Measurements from ENCODE around the gene CMSS1. TPM values are rescaled to one million over a fixed set of nuclear protein-coding genes. Genes with fewer than 3 reads are reported as not detected.

CMSS1 gene
- total RNA-seq, 6 experiments from 2014 or later: 10.1 to 14.6 (median 11.6) TPM

DNA sequence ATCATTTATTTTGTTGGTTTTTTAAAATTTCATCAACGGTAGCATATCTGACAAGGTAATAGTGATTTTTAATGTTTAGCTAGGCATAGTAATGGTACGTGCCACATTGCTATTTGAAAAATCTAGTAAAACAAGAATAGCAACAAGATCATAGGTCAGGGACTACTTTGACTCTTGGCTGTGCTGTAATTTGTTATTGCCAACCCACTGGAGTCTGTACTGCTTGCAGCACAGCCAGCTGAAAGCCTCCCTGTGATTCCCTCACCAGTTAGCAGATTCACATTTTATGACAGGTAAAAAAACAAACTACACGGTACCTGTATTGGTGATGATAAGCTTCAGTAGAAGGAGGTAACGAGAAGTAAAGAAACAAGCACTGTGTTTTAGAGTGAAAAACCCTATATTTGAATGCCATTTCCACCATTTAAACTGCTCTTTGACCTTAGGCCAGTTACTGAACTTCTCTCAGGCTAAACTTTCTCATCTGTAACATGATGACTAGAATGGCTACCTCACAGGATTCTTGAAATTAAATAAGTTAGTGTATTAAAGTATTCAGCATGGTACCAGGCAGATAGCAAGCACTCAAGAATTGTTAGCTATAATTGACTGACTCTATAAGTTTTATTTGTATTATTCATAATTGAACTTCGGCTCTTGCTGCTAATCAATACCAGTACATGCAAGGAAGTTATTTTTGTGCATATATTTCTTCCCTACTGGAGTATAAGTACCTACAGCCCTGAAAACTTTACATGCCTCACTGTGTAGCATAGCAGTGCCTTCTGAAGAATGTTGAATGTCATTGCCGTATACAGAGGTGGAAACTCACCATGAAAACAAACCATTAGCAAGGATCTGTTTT lies 280.5 kb downstream of the CMSS1 start:
- WGBS (ENCODE audit: insufficient coverage, low coverage, low lambda C conversion rate, missing lambda C conversion rate): 31% methylated on average over 6 of the region's 6 CpGs
- Histone ChIP-seq H3K27ac (peak overlapping the region; percentile 59 to 72 (median 66)), H3K4me3 (no peak overlapping the region), H3K36me3 (no peaks in the 10 kb centered on the region), H3K27me3 (no peaks in the 10 kb centered on the region), H3K9me3 (no peaks in the 10 kb centered on the region), H3K4me1 (peaks cover 0 to 11% (median 4%) of the 10 kb centered on the region in 4 donors)
- no peak for TF ChIP-seq CTCF (IDR thresholded peaks at IDR 0.05)
- no peak for TF ChIP-seq POLR2A (IDR thresholded peaks at IDR 0.05)
- ATAC-seq: peak; percentile 98 to 99 (median 99)
- intact Hi-C loops (cut with DNase I): no loop called here
- DNase-seq: peak in 1 of 3 donors; percentile 65

DNA sequence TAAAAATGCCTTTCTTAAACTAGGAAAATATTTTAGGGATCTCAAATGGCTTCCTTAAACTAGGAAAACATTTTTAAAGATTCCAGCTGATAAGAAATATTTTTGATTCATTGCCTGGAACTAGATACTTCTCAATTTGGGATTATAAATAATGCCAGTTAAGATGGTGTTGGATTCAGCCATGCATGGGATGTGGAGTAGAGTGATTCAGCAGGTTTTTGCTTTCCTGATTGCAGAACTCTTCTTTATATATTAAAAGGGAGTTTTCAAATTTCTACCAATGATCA lies 281.1 kb downstream of the CMSS1 start:
- H3K4me1 ChIP-seq: peaks cover 0 to 16% (median 6%) of the 10 kb centered on the region in 4 donors
- intact Hi-C loops (cut with DNase I): no loop called here
- H3K27me3 ChIP-seq: no peaks in the 10 kb centered on the region
- no peaks in the 10 kb centered on the region for H3K9me3 ChIP-seq
- H3K4me3 ChIP-seq: no peak overlapping the region
- H3K36me3 ChIP-seq: no peaks in the 10 kb centered on the region
- DNase-seq (no peak), ATAC-seq (no peak)
- peak overlapping the region in 2 of 3 donors; percentile 59 to 72 for H3K27ac ChIP-seq
- TF ChIP-seq CTCF (IDR thresholded peaks at IDR 0.05) (no peak), POLR2A (IDR thresholded peaks at IDR 0.05) (no peak)

- H3K27ac ChIP-seq: no peak overlapping the region
Measured at GRCh38 chr3:100099621-100100020, 282.0 kb downstream of the CMSS1 start.

DNA sequence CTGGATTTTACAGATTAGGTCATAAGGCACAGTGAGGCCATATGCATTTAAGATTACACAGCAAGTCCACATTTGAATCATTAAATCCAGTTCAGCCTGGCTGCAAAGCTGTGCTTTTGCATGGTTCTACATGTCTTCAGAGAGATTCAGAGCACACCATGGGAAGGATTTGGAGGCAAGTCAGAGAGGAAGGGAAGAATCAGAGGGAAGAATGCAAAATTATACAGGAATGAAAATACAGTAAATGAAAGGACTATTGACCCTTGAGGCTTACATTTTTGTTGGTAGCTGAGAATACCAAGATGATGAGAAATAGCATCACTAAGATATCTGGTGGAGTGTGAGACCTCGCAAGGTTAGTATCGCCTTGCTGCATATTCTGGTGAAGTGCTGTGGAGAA lies 282.8 kb downstream of the CMSS1 start:
- 95% methylated on average over 2 of the region's 2 CpGs for WGBS (ENCODE audit: insufficient coverage, low coverage, low lambda C conversion rate, missing lambda C conversion rate)

More at GRCh38 chr3:100099621-100100020, 282.0 kb downstream of the CMSS1 start:
- Histone ChIP-seq H3K36me3 (no peaks in the 10 kb centered on the region), H3K4me3 (no peak overlapping the region), H3K9me3 (no peaks in the 10 kb centered on the region), H3K4me1 (peaks cover 0 to 25% (median 10%) of the 10 kb centered on the region in 4 donors), H3K27me3 (no peaks in the 10 kb centered on the region)
- DNase-seq (no peak), ATAC-seq (no peak)
- no peak for TF ChIP-seq CTCF (IDR thresholded peaks at IDR 0.05)
- TF ChIP-seq POLR2A (IDR thresholded peaks at IDR 0.05): no peak
- WGBS (ENCODE audit: insufficient coverage, low coverage, low lambda C conversion rate, missing lambda C conversion rate): 79% methylated on average over 2 of the region's 2 CpGs
- intact Hi-C loops (cut with DNase I): no loop called here

More for the DNA sequence above, 282.8 kb downstream of the CMSS1 start:
- intact Hi-C loops (cut with DNase I): no loop called here
- DNase-seq (no peak), ATAC-seq (no peak)
- Histone ChIP-seq H3K27me3 (no peaks in the 10 kb centered on the region), H3K36me3 (no peaks in the 10 kb centered on the region), H3K4me1 (peaks cover 0 to 33% (median 13%) of the 10 kb centered on the region in 4 donors), H3K4me3 (no peak overlapping the region), H3K9me3 (no peaks in the 10 kb centered on the region), H3K27ac (no peak overlapping the region)
- no peak for TF ChIP-seq CTCF (IDR thresholded peaks at IDR 0.05)
- TF ChIP-seq POLR2A (IDR thresholded peaks at IDR 0.05): no peak

Data from right lobe of liver (tissue), 6 donors.